GM23338 (cell line): ENCODE data around the gene DACH1. TPM values are rescaled to one million over a fixed set of nuclear protein-coding genes. Genes with fewer than 3 reads are reported as not detected.

Source experiments
- ATAC-seq: fragments of 200-7000 bp; cut with Tn5 transposase; 3 replicates; pipeline ENCODE4 v1.9.1; 2020
- DNase-seq: peaks from one replicate; pipeline ENCODE4 v3.0.0-alpha.2; 2015; ENCODE audit warnings: low spot score
- H2AFZ ChIP-seq: fragments of 200-600 bp; sonication (generic); 2 replicates; pipeline ENCODE4 v1.8.0; 2016; ENCODE audit warnings: antibody characterized with exemption, mild to moderate bottlenecking, moderate library complexity
- H3F3A ChIP-seq: fragments of 200-600 bp; sonication (generic); replicated peaks from 2 replicates; pipeline ENCODE4 v1.8.0; 2017; ENCODE audit warnings: antibody characterized with exemption, mixed run types, low read depth
- H3K27ac ChIP-seq: fragments of 200-600 bp; sonication (generic); 2 replicates; pipeline ENCODE4 v1.6.1; 2016; ENCODE audit warnings: low read depth
- H3K27me3 ChIP-seq: fragments of 200-600 bp; sonication (generic); 2 replicates; pipeline ENCODE4 v1.8.0; 2016; ENCODE audit warnings: mild to moderate bottlenecking, mixed run types, moderate library complexity; ENCODE audit not compliant: insufficient read depth
- H3K36me3 ChIP-seq: fragments of 200-600 bp; sonication (generic); 2 replicates; pipeline ENCODE4 v1.8.0; 2016; ENCODE audit warnings: mild to moderate bottlenecking; ENCODE audit not compliant: insufficient read depth
- H3K4me1 ChIP-seq: fragments of 200-600 bp; sonication (generic); 2 replicates; pipeline ENCODE4 v1.8.0; 2016; ENCODE audit warnings: mild to moderate bottlenecking, moderate library complexity; ENCODE audit not compliant: insufficient read depth
- H3K4me2 ChIP-seq: fragments of 200-600 bp; sonication (generic); 2 replicates; pipeline ENCODE4 v1.7.1; 2017; ENCODE audit warnings: mixed run types
- H3K4me3 ChIP-seq: fragments of 200-600 bp; sonication (generic); 2 replicates; pipeline ENCODE4 v1.6.1; 2016; ENCODE audit warnings: mixed run types
- H3K79me2 ChIP-seq: fragments of 200-600 bp; sonication (generic); replicated peaks from 2 replicates; pipeline ENCODE4 v1.8.0; 2017; ENCODE audit warnings: mild to moderate bottlenecking; ENCODE audit not compliant: insufficient read depth
- H3K9me2 ChIP-seq: fragments of 200-600 bp; sonication (generic); 2 replicates; pipeline ENCODE4 v1.8.0; 2017; ENCODE audit not compliant: insufficient read depth
- H4K20me1 ChIP-seq: fragments of 200-600 bp; sonication (generic); replicated peaks from 2 replicates; pipeline ENCODE4 v1.8.0; 2017; ENCODE audit warnings: mild to moderate bottlenecking; ENCODE audit not compliant: insufficient read depth
- H3K27ac Mint-ChIP-seq: 2 replicates; pipeline ENCODE4 v1.8.0; 2020; ENCODE audit warnings: inconsistent platforms, mild to moderate bottlenecking, moderate library complexity, mixed read lengths
- H3K27me3 Mint-ChIP-seq: 3 replicates; pipeline ENCODE4 v1.8.0; 2022; ENCODE audit warnings: low read depth, mild to moderate bottlenecking, moderate library complexity, mixed read lengths, inconsistent platforms; ENCODE audit not compliant: insufficient read depth, poor library complexity
- H3K36me3 Mint-ChIP-seq: 3 replicates; pipeline ENCODE4 v1.8.0; 2021; ENCODE audit warnings: low read depth, mild to moderate bottlenecking, inconsistent platforms, moderate library complexity, mixed read lengths
- H3K4me1 Mint-ChIP-seq: 3 replicates; pipeline ENCODE4 v1.8.0; 2020; ENCODE audit warnings: mild to moderate bottlenecking, inconsistent platforms, mixed read lengths
- H3K4me3 Mint-ChIP-seq: 3 replicates; pipeline ENCODE4 v1.8.0; 2021; ENCODE audit warnings: moderate library complexity, mild to moderate bottlenecking, inconsistent platforms, mixed read lengths
- H3K9me3 Mint-ChIP-seq: 3 replicates; pipeline ENCODE4 v1.8.0; 2020; ENCODE audit warnings: moderate library complexity, mild to moderate bottlenecking, inconsistent platforms, mixed read lengths
- CREB1 ChIP-seq: fragments of 250-450 bp; sonication (Bioruptor Pico); IDR thresholded peaks from 2 replicates; pipeline ENCODE4 v1.5.0; 2020; ENCODE audit warnings: low read depth, mild to moderate bottlenecking, moderate library complexity
- EZH2 ChIP-seq: fragments of 200-600 bp; sonication (generic); IDR thresholded peaks from one replicate; pipeline ENCODE4 v1.8.0; 2017; ENCODE audit warnings: antibody characterized with exemption, mild to moderate bottlenecking, low read depth; ENCODE audit not compliant: unreplicated experiment
- EZH2phosphoT487 ChIP-seq: fragments of 200-600 bp; sonication (generic); IDR thresholded peaks from one replicate; pipeline ENCODE4 v1.8.1; 2018; ENCODE audit warnings: antibody characterized with exemption; ENCODE audit not compliant: unreplicated experiment
- POLR2AphosphoS5 ChIP-seq: IDR thresholded peaks from 2 replicates; pipeline ENCODE4 v1.6.1; 2016; ENCODE audit warnings: antibody characterized with exemption, low read depth
- STAT1 ChIP-seq: IDR thresholded peaks from one replicate; pipeline ENCODE4 v1.6.1; 2016; ENCODE audit warnings: antibody characterized with exemption; ENCODE audit not compliant: unreplicated experiment
- ZNF331 ChIP-seq: fragments of 250-450 bp; sonication (Bioruptor Pico); IDR thresholded peaks from 2 replicates; pipeline ENCODE4 v1.5.0; 2020; ENCODE audit warnings: low read depth, mild to moderate bottlenecking, moderate library complexity
- polyA plus RNA-seq: library from polyadenylated mRNA; unstranded; fragments of >200 nt; fragmentation: Nextera tagmentation; extraction: Ambion mirVana; gene quantifications from 2 replicates; pipeline ENCODE4 v1.2.1, GENCODE V29; 2016
- total RNA-seq: library from RNA; depleted of rRNA; stranded (reverse); fragments of >200 nt; shearing (Covaris generic); gene quantifications from 2 replicates; pipeline ENCODE4 v1.2.3, GENCODE V29; 2014
- TF ChIP-seq, protein P1 (sequence below), 2 experiments: fragments of 200-600 bp in 1 of 2; sonication (generic) in 1 of 2; conservative IDR thresholded peaks; 2 replicates each; pipeline versions ENCODE4 v1.5.1 to v1.6.1; 2016 to 2017; ENCODE audit warnings: antibody characterized with exemption in 2 of 2, low read depth in 2 of 2, mild to moderate bottlenecking in 2 of 2, moderate library complexity in 1 of 2
- TF ChIP-seq, protein P2 (sequence below): IDR thresholded peaks from one replicate; pipeline ENCODE4 v1.6.1; 2018; ENCODE audit warnings: antibody characterized with exemption; ENCODE audit not compliant: unreplicated experiment
- TF ChIP-seq, protein P3 (sequence below): IDR thresholded peaks from 2 replicates; pipeline ENCODE4 v1.6.1; 2016; ENCODE audit warnings: antibody characterized with exemption
- TF ChIP-seq, protein P4 (sequence below): fragments of 250-450 bp; sonication (Bioruptor Pico); IDR thresholded peaks from 2 replicates; pipeline ENCODE4 v1.5.0; 2020; ENCODE audit warnings: mild to moderate bottlenecking, moderate library complexity

DACH1 gene
- total and polyA plus RNA-seq, 2 experiments from 2014 or later: 0.45 to 0.57 TPM

DNA sequence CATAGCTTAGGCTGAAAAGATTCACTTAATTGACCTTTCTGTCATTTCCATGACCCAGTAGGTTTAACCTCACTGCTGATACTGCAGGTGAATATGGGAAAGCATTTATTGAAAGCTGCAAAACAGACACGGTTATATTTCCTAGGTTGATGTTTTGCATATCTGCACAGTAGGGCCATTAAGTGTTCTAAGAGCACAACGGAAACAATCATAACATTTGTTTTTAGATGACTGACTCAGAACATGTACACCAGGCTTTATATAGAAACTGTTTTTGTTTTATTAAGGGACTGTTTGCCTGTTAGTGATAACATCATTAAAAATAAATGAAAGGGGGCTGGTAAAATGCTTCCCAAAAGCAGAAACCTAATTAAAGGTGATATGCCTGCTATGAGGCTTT, 367.8 kb downstream of the DACH1 start (continued):
- TF ChIP-seq POLR2AphosphoS5 (no peak), EZH2 (no peak), STAT1 (no peak), ZNF331 (no peak)
- TF ChIP-seq, protein P1, sequence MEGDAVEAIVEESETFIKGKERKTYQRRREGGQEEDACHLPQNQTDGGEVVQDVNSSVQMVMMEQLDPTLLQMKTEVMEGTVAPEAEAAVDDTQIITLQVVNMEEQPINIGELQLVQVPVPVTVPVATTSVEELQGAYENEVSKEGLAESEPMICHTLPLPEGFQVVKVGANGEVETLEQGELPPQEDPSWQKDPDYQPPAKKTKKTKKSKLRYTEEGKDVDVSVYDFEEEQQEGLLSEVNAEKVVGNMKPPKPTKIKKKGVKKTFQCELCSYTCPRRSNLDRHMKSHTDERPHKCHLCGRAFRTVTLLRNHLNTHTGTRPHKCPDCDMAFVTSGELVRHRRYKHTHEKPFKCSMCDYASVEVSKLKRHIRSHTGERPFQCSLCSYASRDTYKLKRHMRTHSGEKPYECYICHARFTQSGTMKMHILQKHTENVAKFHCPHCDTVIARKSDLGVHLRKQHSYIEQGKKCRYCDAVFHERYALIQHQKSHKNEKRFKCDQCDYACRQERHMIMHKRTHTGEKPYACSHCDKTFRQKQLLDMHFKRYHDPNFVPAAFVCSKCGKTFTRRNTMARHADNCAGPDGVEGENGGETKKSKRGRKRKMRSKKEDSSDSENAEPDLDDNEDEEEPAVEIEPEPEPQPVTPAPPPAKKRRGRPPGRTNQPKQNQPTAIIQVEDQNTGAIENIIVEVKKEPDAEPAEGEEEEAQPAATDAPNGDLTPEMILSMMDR (conservative IDR thresholded peaks at IDR 0.05; ENCODE audit: low read depth in 2 of 2): no peak
- TF ChIP-seq, protein P2, sequence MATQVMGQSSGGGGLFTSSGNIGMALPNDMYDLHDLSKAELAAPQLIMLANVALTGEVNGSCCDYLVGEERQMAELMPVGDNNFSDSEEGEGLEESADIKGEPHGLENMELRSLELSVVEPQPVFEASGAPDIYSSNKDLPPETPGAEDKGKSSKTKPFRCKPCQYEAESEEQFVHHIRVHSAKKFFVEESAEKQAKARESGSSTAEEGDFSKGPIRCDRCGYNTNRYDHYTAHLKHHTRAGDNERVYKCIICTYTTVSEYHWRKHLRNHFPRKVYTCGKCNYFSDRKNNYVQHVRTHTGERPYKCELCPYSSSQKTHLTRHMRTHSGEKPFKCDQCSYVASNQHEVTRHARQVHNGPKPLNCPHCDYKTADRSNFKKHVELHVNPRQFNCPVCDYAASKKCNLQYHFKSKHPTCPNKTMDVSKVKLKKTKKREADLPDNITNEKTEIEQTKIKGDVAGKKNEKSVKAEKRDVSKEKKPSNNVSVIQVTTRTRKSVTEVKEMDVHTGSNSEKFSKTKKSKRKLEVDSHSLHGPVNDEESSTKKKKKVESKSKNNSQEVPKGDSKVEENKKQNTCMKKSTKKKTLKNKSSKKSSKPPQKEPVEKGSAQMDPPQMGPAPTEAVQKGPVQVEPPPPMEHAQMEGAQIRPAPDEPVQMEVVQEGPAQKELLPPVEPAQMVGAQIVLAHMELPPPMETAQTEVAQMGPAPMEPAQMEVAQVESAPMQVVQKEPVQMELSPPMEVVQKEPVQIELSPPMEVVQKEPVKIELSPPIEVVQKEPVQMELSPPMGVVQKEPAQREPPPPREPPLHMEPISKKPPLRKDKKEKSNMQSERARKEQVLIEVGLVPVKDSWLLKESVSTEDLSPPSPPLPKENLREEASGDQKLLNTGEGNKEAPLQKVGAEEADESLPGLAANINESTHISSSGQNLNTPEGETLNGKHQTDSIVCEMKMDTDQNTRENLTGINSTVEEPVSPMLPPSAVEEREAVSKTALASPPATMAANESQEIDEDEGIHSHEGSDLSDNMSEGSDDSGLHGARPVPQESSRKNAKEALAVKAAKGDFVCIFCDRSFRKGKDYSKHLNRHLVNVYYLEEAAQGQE: no peak
- TF ChIP-seq, protein P3, sequence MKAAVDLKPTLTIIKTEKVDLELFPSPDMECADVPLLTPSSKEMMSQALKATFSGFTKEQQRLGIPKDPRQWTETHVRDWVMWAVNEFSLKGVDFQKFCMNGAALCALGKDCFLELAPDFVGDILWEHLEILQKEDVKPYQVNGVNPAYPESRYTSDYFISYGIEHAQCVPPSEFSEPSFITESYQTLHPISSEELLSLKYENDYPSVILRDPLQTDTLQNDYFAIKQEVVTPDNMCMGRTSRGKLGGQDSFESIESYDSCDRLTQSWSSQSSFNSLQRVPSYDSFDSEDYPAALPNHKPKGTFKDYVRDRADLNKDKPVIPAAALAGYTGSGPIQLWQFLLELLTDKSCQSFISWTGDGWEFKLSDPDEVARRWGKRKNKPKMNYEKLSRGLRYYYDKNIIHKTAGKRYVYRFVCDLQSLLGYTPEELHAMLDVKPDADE: no peak

DNA sequence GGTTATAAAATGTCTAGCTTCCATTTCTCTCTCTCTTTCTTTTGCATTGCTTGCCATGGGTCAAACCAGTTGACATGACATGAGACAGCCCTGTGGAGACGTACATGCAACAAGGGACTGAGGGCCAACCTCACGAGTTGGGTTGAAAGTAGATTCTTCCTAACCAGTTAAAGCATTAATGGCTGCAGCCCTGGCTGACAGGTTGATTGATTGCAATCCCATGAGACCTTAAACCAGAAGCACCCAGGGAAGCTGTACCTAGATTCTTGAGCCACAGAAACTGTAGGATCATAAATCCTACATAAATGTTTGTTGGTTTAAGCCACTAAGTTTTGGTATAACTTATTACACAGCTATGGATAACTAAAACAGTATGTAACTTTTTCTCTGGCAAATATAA, 373.8 kb downstream of the DACH1 start:
- Histone ChIP-seq H3K4me1 (no peaks in the 10 kb centered on the region), H2AFZ (no peak overlapping the region), H3K79me2 (no peaks in the 10 kb centered on the region), H3K27me3 (no peaks in the 10 kb centered on the region), H4K20me1 (no peaks in the 10 kb centered on the region), H3K9me2 (no peaks in the 10 kb centered on the region), H3K36me3 (no peaks in the 10 kb centered on the region), H3F3A (no peaks in the 10 kb centered on the region), H3K4me3 (no peak overlapping the region), H3K4me2 (no peak overlapping the region), H3K27ac (no peak overlapping the region)
- Mint-ChIP-seq H3K27me3 (peaks cover 2% of the 10 kb centered on the region), H3K4me3 (no peak overlapping the region), H3K4me1 (no peaks in the 10 kb centered on the region), H3K36me3 (no peaks in the 10 kb centered on the region), H3K9me3 (no peaks in the 10 kb centered on the region), H3K27ac (no peak overlapping the region)
- TF ChIP-seq EZH2phosphoT487: no peak
- TF ChIP-seq, protein P4, sequence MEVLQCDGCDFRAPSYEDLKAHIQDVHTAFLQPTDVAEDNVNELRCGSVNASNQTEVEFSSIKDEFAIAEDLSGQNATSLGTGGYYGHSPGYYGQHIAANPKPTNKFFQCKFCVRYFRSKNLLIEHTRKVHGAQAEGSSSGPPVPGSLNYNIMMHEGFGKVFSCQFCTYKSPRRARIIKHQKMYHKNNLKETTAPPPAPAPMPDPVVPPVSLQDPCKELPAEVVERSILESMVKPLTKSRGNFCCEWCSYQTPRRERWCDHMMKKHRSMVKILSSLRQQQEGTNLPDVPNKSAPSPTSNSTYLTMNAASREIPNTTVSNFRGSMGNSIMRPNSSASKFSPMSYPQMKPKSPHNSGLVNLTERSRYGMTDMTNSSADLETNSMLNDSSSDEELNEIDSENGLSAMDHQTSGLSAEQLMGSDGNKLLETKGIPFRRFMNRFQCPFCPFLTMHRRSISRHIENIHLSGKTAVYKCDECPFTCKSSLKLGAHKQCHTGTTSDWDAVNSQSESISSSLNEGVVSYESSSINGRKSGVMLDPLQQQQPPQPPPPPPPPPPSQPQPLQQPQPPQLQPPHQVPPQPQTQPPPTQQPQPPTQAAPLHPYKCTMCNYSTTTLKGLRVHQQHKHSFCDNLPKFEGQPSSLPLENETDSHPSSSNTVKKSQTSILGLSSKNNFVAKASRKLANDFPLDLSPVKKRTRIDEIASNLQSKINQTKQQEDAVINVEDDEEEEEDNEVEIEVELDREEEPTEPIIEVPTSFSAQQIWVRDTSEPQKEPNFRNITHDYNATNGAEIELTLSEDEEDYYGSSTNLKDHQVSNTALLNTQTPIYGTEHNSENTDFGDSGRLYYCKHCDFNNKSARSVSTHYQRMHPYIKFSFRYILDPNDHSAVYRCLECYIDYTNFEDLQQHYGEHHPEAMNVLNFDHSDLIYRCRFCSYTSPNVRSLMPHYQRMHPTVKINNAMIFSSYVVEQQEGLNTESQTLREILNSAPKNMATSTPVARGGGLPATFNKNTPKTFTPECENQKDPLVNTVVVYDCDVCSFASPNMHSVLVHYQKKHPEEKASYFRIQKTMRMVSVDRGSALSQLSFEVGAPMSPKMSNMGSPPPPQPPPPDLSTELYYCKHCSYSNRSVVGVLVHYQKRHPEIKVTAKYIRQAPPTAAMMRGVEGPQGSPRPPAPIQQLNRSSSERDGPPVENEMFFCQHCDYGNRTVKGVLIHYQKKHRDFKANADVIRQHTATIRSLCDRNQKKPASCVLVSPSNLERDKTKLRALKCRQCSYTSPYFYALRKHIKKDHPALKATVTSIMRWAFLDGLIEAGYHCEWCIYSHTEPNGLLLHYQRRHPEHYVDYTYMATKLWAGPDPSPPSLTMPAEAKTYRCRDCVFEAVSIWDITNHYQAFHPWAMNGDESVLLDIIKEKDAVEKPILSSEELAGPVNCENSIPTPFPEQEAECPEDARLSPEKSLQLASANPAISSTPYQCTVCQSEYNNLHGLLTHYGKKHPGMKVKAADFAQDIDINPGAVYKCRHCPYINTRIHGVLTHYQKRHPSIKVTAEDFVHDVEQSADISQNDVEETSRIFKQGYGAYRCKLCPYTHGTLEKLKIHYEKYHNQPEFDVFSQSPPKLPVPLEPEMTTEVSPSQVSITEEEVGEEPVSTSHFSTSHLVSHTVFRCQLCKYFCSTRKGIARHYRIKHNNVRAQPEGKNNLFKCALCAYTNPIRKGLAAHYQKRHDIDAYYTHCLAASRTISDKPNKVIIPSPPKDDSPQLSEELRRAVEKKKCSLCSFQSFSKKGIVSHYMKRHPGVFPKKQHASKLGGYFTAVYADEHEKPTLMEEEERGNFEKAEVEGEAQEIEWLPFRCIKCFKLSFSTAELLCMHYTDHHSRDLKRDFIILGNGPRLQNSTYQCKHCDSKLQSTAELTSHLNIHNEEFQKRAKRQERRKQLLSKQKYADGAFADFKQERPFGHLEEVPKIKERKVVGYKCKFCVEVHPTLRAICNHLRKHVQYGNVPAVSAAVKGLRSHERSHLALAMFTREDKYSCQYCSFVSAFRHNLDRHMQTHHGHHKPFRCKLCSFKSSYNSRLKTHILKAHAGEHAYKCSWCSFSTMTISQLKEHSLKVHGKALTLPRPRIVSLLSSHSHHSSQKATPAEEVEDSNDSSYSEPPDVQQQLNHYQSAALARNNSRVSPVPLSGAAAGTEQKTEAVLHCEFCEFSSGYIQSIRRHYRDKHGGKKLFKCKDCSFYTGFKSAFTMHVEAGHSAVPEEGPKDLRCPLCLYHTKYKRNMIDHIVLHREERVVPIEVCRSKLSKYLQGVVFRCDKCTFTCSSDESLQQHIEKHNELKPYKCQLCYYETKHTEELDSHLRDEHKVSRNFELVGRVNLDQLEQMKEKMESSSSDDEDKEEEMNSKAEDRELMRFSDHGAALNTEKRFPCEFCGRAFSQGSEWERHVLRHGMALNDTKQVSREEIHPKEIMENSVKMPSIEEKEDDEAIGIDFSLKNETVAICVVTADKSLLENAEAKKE: no peak
- TF ChIP-seq, protein P1 (conservative IDR thresholded peaks at IDR 0.05; ENCODE audit: low read depth in 2 of 2): no peak
- no peak for TF ChIP-seq EZH2
- no peak for TF ChIP-seq CREB1
- ATAC-seq (no peak), DNase-seq (no peak)
